ENCODE data around the gene ARMC10.
A peak's percentile ranks its signal among the peaks of the same experiment; 100 is the strongest.
"Not testable (repeated sequence)": the region's sequence is repeated elsewhere in the genome, so short reads cannot be mapped to it uniquely, and the experiment has no call there.

The ARMC10 gene

GRCh38 chr7:103074519-103075336 lies at the start of gene ARMC10, which contains the start of gene FBXL13:
TSS of gene ARMC10 (plus strand) at chr7:103075140. CDS start at chr7:103075273, 133 bp downstream.
TSS of gene FBXL13 (minus strand) at chr7:103074796.
- DNase-seq (ENCODE audit: low spot score), result peak; percentile 89
- Mint-ChIP-seq H3K36me3 (ENCODE audit: low read depth) (peaks cover 6% of the 10 kb centered on the region), H3K27ac (peak within 1 kb of the TSS; percentile 89), H3K4me1 (ENCODE audit: low read depth) (peaks cover 22% of the 10 kb centered on the region), H3K9me3 (no peaks in the 10 kb centered on the region), H3K4me3 (peak within 1 kb of the TSS; percentile 94), H3K27me3 (ENCODE audit: low read depth) (no peaks in the 10 kb centered on the region)

GRCh38 chr7:103025341-103025740 lies 49.6 kb upstream of the ARMC10 start:
- no peak for DNase-seq (ENCODE audit: low spot score)
- H3K27me3 Mint-ChIP-seq (ENCODE audit: low read depth), result no peaks in the 10 kb centered on the region
- H3K4me1 Mint-ChIP-seq (ENCODE audit: low read depth), result no peaks in the 10 kb centered on the region
- H3K36me3 Mint-ChIP-seq (ENCODE audit: low read depth), result no peaks in the 10 kb centered on the region
- peaks cover 6% of the 10 kb centered on the region for H3K9me3 Mint-ChIP-seq
- no peak overlapping the region for H3K4me3 Mint-ChIP-seq
- no peak overlapping the region for H3K27ac Mint-ChIP-seq

- no peaks in the 10 kb centered on the region for H3K9me3 Mint-ChIP-seq
Measured at GRCh38 chr7:103031024-103031423, 43.9 kb upstream of the ARMC10 start.

GRCh38 chr7:103031781-103032180 lies 43.2 kb upstream of the ARMC10 start:
- H3K4me3 Mint-ChIP-seq, result no peak overlapping the region
- DNase-seq (ENCODE audit: low spot score), result no peak
- no peak overlapping the region for H3K27ac Mint-ChIP-seq
- no peaks in the 10 kb centered on the region for H3K9me3 Mint-ChIP-seq
- peaks cover 4% of the 10 kb centered on the region for H3K27me3 Mint-ChIP-seq (ENCODE audit: low read depth)
- H3K4me1 Mint-ChIP-seq (ENCODE audit: low read depth), result no peaks in the 10 kb centered on the region
- H3K36me3 Mint-ChIP-seq (ENCODE audit: low read depth), result no peaks in the 10 kb centered on the region

More at GRCh38 chr7:103031024-103031423, 43.9 kb upstream of the ARMC10 start:
- no peak for DNase-seq (ENCODE audit: low spot score)
- H3K4me1 Mint-ChIP-seq (ENCODE audit: low read depth), result no peaks in the 10 kb centered on the region
- H3K27me3 Mint-ChIP-seq (ENCODE audit: low read depth), result peaks cover 4% of the 10 kb centered on the region
- H3K4me3 Mint-ChIP-seq, result no peak overlapping the region
- no peaks in the 10 kb centered on the region for H3K36me3 Mint-ChIP-seq (ENCODE audit: low read depth)
- no peak overlapping the region for H3K27ac Mint-ChIP-seq

GRCh38 chr7:103034318-103034717 lies 40.6 kb upstream of the ARMC10 start:
- not testable (repeated sequence) for H3K9me3 Mint-ChIP-seq; DNase-seq (ENCODE audit: low spot score)

GRCh38 chr7:103037476-103037822 lies 37.5 kb upstream of the ARMC10 start:
- H3K27me3 Mint-ChIP-seq (ENCODE audit: low read depth), result peaks cover 11% of the 10 kb centered on the region
- no peaks in the 10 kb centered on the region for H3K4me1 Mint-ChIP-seq (ENCODE audit: low read depth)
- DNase-seq (ENCODE audit: low spot score), result no peak
- no peak overlapping the region for H3K27ac Mint-ChIP-seq
- H3K9me3 Mint-ChIP-seq, result peaks cover 6% of the 10 kb centered on the region
- no peak overlapping the region for H3K4me3 Mint-ChIP-seq
- H3K36me3 Mint-ChIP-seq (ENCODE audit: low read depth), result no peaks in the 10 kb centered on the region

More at GRCh38 chr7:103034318-103034717, 40.6 kb upstream of the ARMC10 start:
- H3K27ac Mint-ChIP-seq; H3K36me3 Mint-ChIP-seq (ENCODE audit: low read depth); H3K4me1 Mint-ChIP-seq (ENCODE audit: low read depth); H3K27me3 Mint-ChIP-seq (ENCODE audit: low read depth); H3K4me3 Mint-ChIP-seq: not testable (repeated sequence)

GRCh38 chr7:103037823-103038739 lies 36.9 kb upstream of the ARMC10 start:
- H3K4me3 Mint-ChIP-seq; DNase-seq (ENCODE audit: low spot score); H3K4me1 Mint-ChIP-seq (ENCODE audit: low read depth); H3K27ac Mint-ChIP-seq; H3K36me3 Mint-ChIP-seq (ENCODE audit: low read depth): not testable (repeated sequence)
- Mint-ChIP-seq H3K27me3 (ENCODE audit: low read depth) (peaks cover 14% of the 10 kb centered on the region), H3K9me3 (peaks cover 12% of the 10 kb centered on the region)

- H3K4me3 Mint-ChIP-seq; DNase-seq (ENCODE audit: low spot score); H3K27ac Mint-ChIP-seq; H3K4me1 Mint-ChIP-seq (ENCODE audit: low read depth); H3K36me3 Mint-ChIP-seq (ENCODE audit: low read depth): not testable (repeated sequence)
- Mint-ChIP-seq H3K9me3 (peaks cover 13% of the 10 kb centered on the region), H3K27me3 (ENCODE audit: low read depth) (peaks cover 14% of the 10 kb centered on the region)
Measured at GRCh38 chr7:103041815-103042214, 33.1 kb upstream of the ARMC10 start.

- Mint-ChIP-seq H3K27me3 (ENCODE audit: low read depth) (no peaks in the 10 kb centered on the region), H3K4me1 (ENCODE audit: low read depth) (no peaks in the 10 kb centered on the region), H3K27ac (no peak overlapping the region), H3K36me3 (ENCODE audit: low read depth) (no peaks in the 10 kb centered on the region), H3K9me3 (peaks cover 21% of the 10 kb centered on the region), H3K4me3 (no peak overlapping the region)
- DNase-seq (ENCODE audit: low spot score), result no peak
Measured at GRCh38 chr7:103048833-103049232, 26.1 kb upstream of the ARMC10 start.

- H3K4me1 Mint-ChIP-seq (ENCODE audit: low read depth), result no peaks in the 10 kb centered on the region
- H3K4me3 Mint-ChIP-seq, result no peak overlapping the region
- DNase-seq (ENCODE audit: low spot score), result no peak
- no peaks in the 10 kb centered on the region for H3K27me3 Mint-ChIP-seq (ENCODE audit: low read depth)
- no peak overlapping the region for H3K27ac Mint-ChIP-seq
- H3K9me3 Mint-ChIP-seq, result peaks cover 21% of the 10 kb centered on the region
- no peaks in the 10 kb centered on the region for H3K36me3 Mint-ChIP-seq (ENCODE audit: low read depth)
Measured at GRCh38 chr7:103051519-103051918, 23.4 kb upstream of the ARMC10 start.

GRCh38 chr7:103056006-103056405 lies 18.9 kb upstream of the ARMC10 start:
- H3K9me3 Mint-ChIP-seq; H3K36me3 Mint-ChIP-seq (ENCODE audit: low read depth); DNase-seq (ENCODE audit: low spot score); H3K27me3 Mint-ChIP-seq (ENCODE audit: low read depth); H3K4me1 Mint-ChIP-seq (ENCODE audit: low read depth); H3K27ac Mint-ChIP-seq; H3K4me3 Mint-ChIP-seq: not testable (repeated sequence)

- Mint-ChIP-seq H3K4me1 (ENCODE audit: low read depth) (no peaks in the 10 kb centered on the region), H3K27me3 (ENCODE audit: low read depth) (peaks cover 2% of the 10 kb centered on the region), H3K9me3 (no peaks in the 10 kb centered on the region), H3K4me3 (no peak overlapping the region), H3K27ac (no peak overlapping the region), H3K36me3 (ENCODE audit: low read depth) (no peaks in the 10 kb centered on the region)
- no peak for DNase-seq (ENCODE audit: low spot score)
Measured at GRCh38 chr7:103058122-103058521, 16.8 kb upstream of the ARMC10 start.

- no peaks in the 10 kb centered on the region for H3K9me3 Mint-ChIP-seq
- peaks cover 4% of the 10 kb centered on the region for H3K27me3 Mint-ChIP-seq (ENCODE audit: low read depth)
- no peaks in the 10 kb centered on the region for H3K4me1 Mint-ChIP-seq (ENCODE audit: low read depth)
- no peaks in the 10 kb centered on the region for H3K36me3 Mint-ChIP-seq (ENCODE audit: low read depth)
- H3K27ac Mint-ChIP-seq, result no peak overlapping the region
- H3K4me3 Mint-ChIP-seq, result no peak overlapping the region
- DNase-seq (ENCODE audit: low spot score), result no peak
Measured at GRCh38 chr7:103059471-103059870, 15.5 kb upstream of the ARMC10 start.

GRCh38 chr7:103063895-103064294 lies 11.0 kb upstream of the ARMC10 start:
- DNase-seq (ENCODE audit: low spot score), result no peak
- no peak overlapping the region for H3K4me3 Mint-ChIP-seq
- peaks cover 11% of the 10 kb centered on the region for H3K27me3 Mint-ChIP-seq (ENCODE audit: low read depth)
- H3K4me1 Mint-ChIP-seq (ENCODE audit: low read depth), result no peaks in the 10 kb centered on the region
- no peaks in the 10 kb centered on the region for H3K36me3 Mint-ChIP-seq (ENCODE audit: low read depth)
- H3K27ac Mint-ChIP-seq, result no peak overlapping the region
- no peaks in the 10 kb centered on the region for H3K9me3 Mint-ChIP-seq
